Lung (tissue), 12 donors: ENCODE measurements around the gene TLE1. TPM values are rescaled to one million over a fixed set of nuclear protein-coding genes. Genes with fewer than 3 reads are reported as not detected.

ENCODE experiments used
- ATAC-seq: fragments of 200-7000 bp; cut with Tn5 transposase; one replicate; pipeline ENCODE4 v1.9.1; 2020; ENCODE audit warnings: moderate number of reproducible peaks; ENCODE audit not compliant: insufficient read depth, low FRiP score
- DNase-seq, 3 donors: peaks; one replicate each; pipeline ENCODE4 v3.0.0-alpha.2; 2013 to 2017
- H3K27ac ChIP-seq, 2 donors: one replicate each; pipeline ENCODE4 v1.5.1; 2013; ENCODE audit warnings: mild to moderate bottlenecking in 2 of 2, moderate library complexity in 2 of 2, control low read depth in 1 of 2, inconsistent platforms in 1 of 2, low read depth in 1 of 2, low read length in 1 of 2
- H3K27me3 ChIP-seq, 3 donors: one replicate each; pipeline ENCODE4 v1.5.1; 2013; ENCODE audit warnings: low read length in 2 of 3; ENCODE audit not compliant: control insufficient read depth in 3 of 3, insufficient read depth in 3 of 3
- H3K36me3 ChIP-seq, 4 donors: one replicate each; pipeline ENCODE4 v1.5.1; 2013; ENCODE audit warnings: low read length in 4 of 4, mild to moderate bottlenecking in 1 of 4, moderate library complexity in 1 of 4; ENCODE audit not compliant: control insufficient read depth in 4 of 4, insufficient read depth in 4 of 4
- H3K4me1 ChIP-seq, 5 donors: one replicate each; pipeline ENCODE4 v1.5.1; 2013; ENCODE audit warnings: low read length in 5 of 5, mild to moderate bottlenecking in 2 of 5, moderate library complexity in 1 of 5; ENCODE audit not compliant: control insufficient read depth in 5 of 5, insufficient read depth in 5 of 5
- H3K4me3 ChIP-seq: one replicate; pipeline ENCODE4 v1.5.1; 2013; ENCODE audit warnings: mild to moderate bottlenecking, control low read depth, moderate library complexity
- H3K9ac ChIP-seq, 2 donors: one replicate each; pipeline ENCODE4 v1.5.1; 2013; ENCODE audit warnings: low read length in 2 of 2, control low read depth in 1 of 2; ENCODE audit not compliant: insufficient read depth in 1 of 2
- H3K9me3 ChIP-seq, 4 donors: one replicate each; pipeline ENCODE4 v1.5.1; 2013; ENCODE audit warnings: low read length in 3 of 4, mild to moderate bottlenecking in 1 of 4, moderate library complexity in 1 of 4; ENCODE audit not compliant: control insufficient read depth in 4 of 4, insufficient read depth in 3 of 4
- CTCF ChIP-seq: IDR thresholded peaks from 2 replicates; pipeline ENCODE4 v1.5.1; 2012; ENCODE audit warnings: mild to moderate bottlenecking; ENCODE audit errors: control extremely low read depth, extremely low read depth
- WGBS, 2 donors: extraction: QIAGEN DNeasy Blood & Tissue Kit; methylation state at CpG; one replicate each; pipeline ENCODE4 v1.1.7; 2013; 5-methylcytosine and 5-hydroxymethylcytosine counted together
- polyA plus RNA-seq, 2 donors: library from polyadenylated mRNA; stranded (reverse); fragments of 200-250 nt; gene quantifications; one replicate each; pipeline ENCODE4 v1.2.1, GENCODE V29; 2013
- total RNA-seq, 2 donors: library from RNA; depleted of rRNA in 1 of 2; stranded (reverse); fragments of >200 nt in 1 of 2; gene quantifications; one replicate each; pipeline ENCODE4 v1.2.1, GENCODE V29; 2014 to 2021
- donor health status: control.
- donor health status: control.
- donor health status: Bipolar disorder and iron deficiency.
- donor health status: healthy.
- donor health status: DM: yes; HTN: yes; CAD: no.

The TLE1 gene
- total and polyA plus RNA-seq, 4 donors: 16.8 to 35.2 (median 19.4) TPM

GRCh38 chr9:81579381-81579780, 110.0 kb downstream of the TLE1 start:
- no peak overlapping the region for H3K4me3 ChIP-seq
- H3K27me3 ChIP-seq: no peaks in the 10 kb centered on the region
- WGBS, 2 donors: 81 to 88% methylated on average over 4 of the region's 4 CpGs
- DNase-seq (peak in 1 of 3 donors; percentile 38), ATAC-seq (no peak)
- H3K27ac ChIP-seq: no peak overlapping the region
- no peak overlapping the region for H3K9ac ChIP-seq
- TF ChIP-seq CTCF: no peak
- H3K4me1 ChIP-seq: peaks cover 0 to 5% (median 0%) of the 10 kb centered on the region in 5 donors
- H3K9me3 ChIP-seq: no peaks in the 10 kb centered on the region
- peaks cover 0 to 13% (median 4%) of the 10 kb centered on the region in 4 donors for H3K36me3 ChIP-seq

- no peak overlapping the region for H3K4me3 ChIP-seq
- DNase-seq (no peak), ATAC-seq (no peak)
- H3K27ac ChIP-seq: no peak overlapping the region
- peaks cover 0 to 5% (median 0%) of the 10 kb centered on the region in 5 donors for H3K4me1 ChIP-seq
- no peak overlapping the region for H3K9ac ChIP-seq
- TF ChIP-seq CTCF: no peak
- H3K9me3 ChIP-seq: no peaks in the 10 kb centered on the region
- peaks cover 0 to 6% (median under 1%) of the 10 kb centered on the region in 4 donors for H3K36me3 ChIP-seq
- H3K27me3 ChIP-seq: no peaks in the 10 kb centered on the region
Measured at GRCh38 chr9:81578606-81579005, 110.7 kb downstream of the TLE1 start.

- ATAC-seq (no peak), DNase-seq (no peak)
- H3K36me3 ChIP-seq: no peaks in the 10 kb centered on the region
- WGBS, 2 donors: 12 to 29% methylated on average over 2 of the region's 2 CpGs
- H3K27me3 ChIP-seq: no peaks in the 10 kb centered on the region
- H3K4me3 ChIP-seq: no peak overlapping the region
- no peaks in the 10 kb centered on the region for H3K4me1 ChIP-seq
- H3K9ac ChIP-seq: no peak overlapping the region
- H3K9me3 ChIP-seq: no peaks in the 10 kb centered on the region
- H3K27ac ChIP-seq: no peak overlapping the region
- no peak for TF ChIP-seq CTCF
Measured at GRCh38 chr9:81575956-81576355, 113.4 kb downstream of the TLE1 start.

GRCh38 chr9:81574405-81574804, 114.9 kb downstream of the TLE1 start:
- TF ChIP-seq CTCF: no peak
- Histone ChIP-seq H3K27me3 (no peaks in the 10 kb centered on the region), H3K27ac (no peak overlapping the region), H3K36me3 (no peaks in the 10 kb centered on the region), H3K4me3 (no peak overlapping the region), H3K9ac (no peak overlapping the region), H3K9me3 (no peaks in the 10 kb centered on the region), H3K4me1 (no peaks in the 10 kb centered on the region)
- 91 to 96% methylated on average over 2 of the region's 2 CpGs for WGBS, 2 donors
- DNase-seq (no peak), ATAC-seq (no peak)
